HG02763 (cell line): ENCODE results near the gene ENAM.
"Not testable (repeated sequence)": the region's sequence is repeated elsewhere in the genome, so short reads cannot be mapped to it uniquely, and the experiment has no call there.

ENCODE experiments used
- ATAC-seq: cut with Tn5 transposase; IDR thresholded peaks from one replicate; pipeline ENCODE4 v1.9.1; 2021; ENCODE audit warnings: mild to moderate bottlenecking, moderate library complexity; ENCODE audit not compliant: unreplicated experiment

The ENAM gene

DNA sequence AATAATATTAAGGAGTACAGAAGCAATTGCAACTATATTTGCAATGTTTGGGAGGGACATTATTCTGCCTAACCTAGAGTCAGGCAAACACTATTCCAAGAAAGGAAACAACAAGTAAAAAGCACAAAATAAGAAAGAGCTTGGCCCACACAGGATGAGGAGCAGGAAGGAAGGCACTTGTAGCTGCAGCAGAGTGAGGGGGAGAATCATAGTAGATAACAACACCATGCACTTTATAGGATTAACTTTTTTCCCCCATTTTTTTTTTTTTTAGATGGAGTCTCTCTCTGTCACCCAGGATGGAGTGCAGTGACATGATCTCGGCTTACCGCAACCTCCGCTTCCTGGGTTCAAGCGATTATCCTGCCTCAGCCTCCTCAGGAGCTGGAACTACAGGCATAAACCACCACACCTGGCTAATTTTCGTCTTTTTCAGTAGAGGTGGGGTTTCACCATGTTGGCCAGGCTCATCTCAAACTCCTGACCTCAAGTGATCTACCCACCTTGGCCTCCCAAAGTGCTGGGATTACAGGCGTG lies 48.1 kb downstream of the ENAM start:
- no peak for ATAC-seq

DNA sequence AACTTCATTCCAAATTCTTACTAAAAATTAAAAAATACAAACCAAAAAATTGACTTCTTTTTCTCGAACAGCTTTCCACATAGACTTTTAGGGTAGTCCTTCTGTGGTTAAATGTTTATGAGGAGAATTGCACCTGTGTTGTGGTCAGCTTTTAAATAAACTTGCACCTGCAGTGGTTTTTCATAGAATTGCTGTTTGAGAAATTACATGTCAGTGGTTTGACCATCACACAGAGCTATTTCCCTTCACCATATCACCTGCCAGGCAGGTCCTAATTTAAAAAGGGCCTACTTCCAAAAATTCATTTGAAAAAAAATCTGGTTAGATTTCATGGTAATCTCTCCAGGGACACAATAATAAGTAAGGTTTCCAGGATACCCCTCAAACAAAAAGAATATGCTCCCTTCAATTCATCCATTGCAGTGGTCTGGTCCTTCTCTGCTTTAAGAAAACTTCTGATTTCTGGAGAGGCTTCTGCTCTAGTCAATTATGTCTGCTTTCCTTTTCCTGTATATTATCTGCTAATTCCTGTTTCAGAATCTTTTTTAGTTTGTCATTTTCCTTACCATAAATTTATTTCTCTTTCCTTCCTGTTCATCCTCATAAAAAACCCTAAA lies 49.9 kb downstream of the ENAM start:
- peak; percentile 75 for ATAC-seq

DNA sequence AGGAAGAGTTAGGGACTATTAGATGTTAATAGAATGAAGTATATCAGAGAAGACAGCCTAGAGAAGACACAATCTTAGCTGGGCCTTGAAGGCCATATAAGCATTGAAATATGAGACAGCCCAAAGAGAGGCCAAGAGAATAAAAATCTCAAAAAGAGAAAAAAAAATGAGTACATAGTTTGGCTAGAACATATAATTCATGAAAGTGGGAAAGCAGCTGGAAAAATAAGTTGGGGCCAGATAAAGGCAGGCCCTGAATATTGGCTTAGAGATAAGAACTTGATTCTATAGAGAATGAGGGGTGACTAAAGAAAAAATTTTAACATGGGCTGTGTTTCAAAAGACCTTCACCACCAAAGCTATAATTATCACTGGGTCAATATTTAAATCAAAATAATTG lies 52.4 kb downstream of the ENAM start:
- no peak for ATAC-seq

DNA sequence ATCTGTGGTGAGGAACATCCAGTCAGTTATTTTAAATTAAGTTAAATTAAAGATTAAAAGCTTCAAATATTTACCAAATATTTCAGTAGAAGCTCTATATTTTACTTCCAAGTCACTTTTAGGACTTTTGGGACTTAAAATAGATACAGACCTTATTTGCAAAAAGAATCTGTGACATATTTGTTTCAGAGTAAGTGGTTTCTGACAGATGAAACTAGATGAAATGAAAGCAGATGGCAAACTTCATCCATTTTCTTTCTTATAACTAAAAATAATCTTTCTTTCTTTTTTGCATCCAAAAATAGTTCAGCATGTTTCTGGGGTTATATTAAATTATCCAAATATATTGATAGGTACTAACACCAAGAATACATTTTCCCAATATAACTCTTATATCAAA lies 53.2 kb downstream of the ENAM start:
- ATAC-seq = no peak

DNA sequence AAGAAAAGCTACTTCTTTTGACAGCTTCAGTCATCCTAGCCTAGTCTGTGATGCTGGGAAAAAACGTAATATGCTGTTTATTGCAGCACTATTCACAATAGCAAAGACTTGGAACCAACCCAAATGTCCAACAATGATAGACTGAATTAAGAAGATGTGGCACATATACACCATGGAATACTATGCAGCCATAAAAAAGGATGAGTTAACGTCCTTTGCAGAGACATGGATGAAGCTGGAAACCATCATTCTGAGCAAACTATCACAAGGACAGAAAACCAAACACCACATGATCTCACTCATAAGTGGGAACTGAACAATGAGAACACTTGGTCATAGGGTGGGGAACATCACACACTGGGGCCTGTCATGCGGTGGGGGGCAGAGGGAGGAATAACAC lies 53.6 kb downstream of the ENAM start:
- ATAC-seq = not testable (repeated sequence)

DNA sequence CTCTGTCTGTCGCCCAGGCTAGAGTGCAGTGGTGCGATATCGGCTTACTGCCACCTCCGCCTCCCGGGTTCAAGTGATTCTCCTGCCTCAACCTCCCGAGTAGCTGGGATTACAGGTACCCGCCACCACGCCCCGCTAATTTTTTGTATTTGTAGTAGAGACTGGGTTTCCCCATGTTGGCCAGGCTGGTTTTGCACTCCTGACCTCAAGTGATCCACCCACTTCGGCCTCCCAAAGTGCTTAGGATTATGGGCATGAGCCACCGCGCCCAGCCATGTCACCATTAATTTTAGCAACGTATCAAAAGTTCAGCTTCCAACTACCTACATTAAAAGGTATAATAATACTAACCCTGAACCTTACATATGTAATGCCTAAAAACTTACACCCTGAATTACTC lies 58.8 kb downstream of the ENAM start:
- ATAC-seq = no peak

DNA sequence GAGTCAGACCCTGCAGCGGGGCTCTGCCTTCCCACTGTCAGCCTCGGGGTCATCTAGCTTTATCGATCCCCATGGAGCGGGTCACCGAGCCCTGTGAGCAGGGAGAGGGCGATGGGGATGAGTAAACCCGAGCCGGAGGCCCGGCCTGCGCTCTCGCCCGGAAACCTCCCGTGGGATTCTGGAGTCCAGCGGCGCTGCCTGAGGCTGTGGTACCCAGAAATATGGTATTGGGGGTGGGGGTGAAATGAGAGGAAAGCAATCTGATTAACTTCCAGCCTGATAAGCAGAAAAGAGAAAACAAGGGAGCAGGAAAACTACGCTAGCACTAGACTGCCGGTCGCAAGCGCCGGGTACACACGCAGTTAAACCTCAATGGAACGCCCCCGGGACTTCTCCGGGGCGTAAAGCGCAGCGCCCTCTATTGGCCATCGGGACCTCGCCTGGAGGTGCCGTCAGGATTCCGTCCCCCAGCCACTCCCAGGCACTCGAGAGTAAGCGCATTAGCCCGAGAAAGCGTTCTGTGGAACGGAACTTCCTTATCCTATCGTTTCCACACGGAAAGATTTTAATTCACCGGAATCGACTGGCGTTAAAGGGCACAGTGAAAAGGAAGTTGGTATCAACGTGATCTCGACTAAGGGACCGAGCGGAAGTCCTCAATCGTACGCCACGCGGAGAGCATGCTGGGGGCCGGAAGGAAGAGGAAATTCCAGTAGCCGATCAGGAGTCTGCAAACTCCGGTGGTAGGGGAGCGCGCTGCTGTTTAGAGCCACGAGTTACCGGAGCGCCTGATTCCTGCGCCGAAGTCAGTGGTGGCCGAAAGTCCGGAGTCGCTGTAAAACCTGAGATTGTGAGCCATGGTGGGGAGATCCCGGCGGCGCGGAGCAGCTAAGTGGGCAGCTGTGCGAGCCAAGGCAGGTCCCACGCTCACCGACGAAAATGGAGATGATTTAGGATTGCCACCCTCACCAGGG lies 59.6 kb downstream of the ENAM start, which contains the start of gene UTP3:
Gene UTP3 (plus strand): TSS at position 712 of the 974 bp plus-strand sequence. CDS start 146 bp downstream, at position 858.
- peak; percentile 94 for ATAC-seq

DNA sequence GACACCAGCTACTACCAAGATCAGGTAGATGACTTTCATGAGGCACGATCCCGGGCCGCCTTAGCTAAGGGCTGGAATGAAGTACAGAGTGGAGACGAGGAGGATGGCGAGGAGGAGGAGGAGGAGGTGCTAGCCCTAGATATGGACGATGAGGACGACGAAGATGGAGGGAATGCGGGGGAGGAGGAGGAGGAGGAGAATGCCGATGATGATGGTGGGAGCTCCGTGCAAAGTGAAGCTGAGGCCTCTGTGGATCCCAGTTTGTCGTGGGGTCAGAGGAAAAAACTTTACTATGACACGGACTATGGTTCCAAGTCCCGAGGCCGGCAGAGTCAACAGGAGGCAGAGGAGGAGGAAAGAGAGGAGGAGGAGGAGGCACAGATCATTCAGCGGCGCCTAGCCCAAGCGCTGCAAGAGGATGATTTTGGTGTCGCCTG lies 60.3 kb downstream of the ENAM start:
- ATAC-seq = no peak

DNA sequence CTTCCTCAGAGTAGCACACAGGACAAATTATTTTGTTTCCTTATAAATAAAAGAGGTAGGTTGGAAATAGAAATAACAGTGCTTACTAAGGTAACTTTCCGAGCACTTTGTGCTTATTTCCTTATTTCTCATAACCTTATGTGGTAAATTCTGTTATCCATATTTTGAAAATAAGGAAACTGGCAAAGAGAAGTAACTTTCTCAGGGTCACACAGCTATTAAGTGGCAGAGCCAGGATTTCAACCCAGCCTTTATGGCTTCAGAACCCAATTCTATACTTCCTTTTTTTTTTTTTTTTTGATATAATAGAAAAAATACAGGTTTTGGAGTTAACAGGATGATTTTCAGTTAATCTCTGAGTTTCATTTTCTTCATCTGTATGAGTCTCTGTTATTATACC lies 63.1 kb downstream of the ENAM start:
- ATAC-seq = no peak

DNA sequence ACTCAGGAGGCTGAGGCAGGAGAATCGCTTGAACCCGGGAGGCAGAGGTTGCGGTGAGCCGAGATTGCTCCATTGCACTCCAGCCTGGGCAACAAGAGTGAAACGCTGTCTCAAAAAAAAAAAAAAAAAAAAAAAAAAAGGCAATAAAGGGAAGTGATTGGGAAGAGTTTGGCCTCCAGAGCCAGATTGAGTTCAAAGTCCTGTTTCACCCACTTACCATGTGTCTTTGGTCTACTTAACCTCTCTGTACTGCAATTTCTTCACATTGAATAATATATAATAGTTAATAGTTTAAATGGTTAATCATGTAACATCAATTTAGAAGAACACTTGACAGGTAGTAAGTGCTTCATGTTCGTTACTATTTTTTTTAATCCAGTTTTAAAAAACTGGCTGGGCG lies 66.1 kb downstream of the ENAM start:
- not testable (repeated sequence) for ATAC-seq
